Gastroesophageal sphincter (tissue), 3 donors: ENCODE measurements around the gene TMEM218.

Experiments
- EP300 ChIP-seq: sonication (generic); formaldehyde crosslinking; IDR thresholded peaks from one replicate; pipeline ENCODE4 v1.6.1; 2017; ENCODE audit warnings: antibody characterized with exemption, mild to moderate bottlenecking
- POLR2A ChIP-seq, 2 donors: fragments of 450-650 bp; IDR thresholded peaks; one replicate each; pipeline ENCODE4 v1.6.1; 2017; ENCODE audit warnings: antibody characterized with exemption in 2 of 2, mild to moderate bottlenecking in 2 of 2, moderate library complexity in 1 of 2
- POLR2AphosphoS5 ChIP-seq: sonication (generic); formaldehyde crosslinking; IDR thresholded peaks from one replicate; pipeline ENCODE4 v1.6.1; 2017; ENCODE audit warnings: antibody characterized with exemption
- TF ChIP-seq, protein P1 (sequence below), 4 experiments: fragments of 200-600 bp in 2 of 4; fragments of 450-650 bp in 2 of 4; sonication (generic) in 1 of 4; IDR thresholded peaks; one replicate each; pipeline ENCODE4 v1.5.1; 2017 to 2019; ENCODE audit warnings: antibody characterized with exemption in 4 of 4, mild to moderate bottlenecking in 2 of 4, moderate library complexity in 2 of 4

DNA sequence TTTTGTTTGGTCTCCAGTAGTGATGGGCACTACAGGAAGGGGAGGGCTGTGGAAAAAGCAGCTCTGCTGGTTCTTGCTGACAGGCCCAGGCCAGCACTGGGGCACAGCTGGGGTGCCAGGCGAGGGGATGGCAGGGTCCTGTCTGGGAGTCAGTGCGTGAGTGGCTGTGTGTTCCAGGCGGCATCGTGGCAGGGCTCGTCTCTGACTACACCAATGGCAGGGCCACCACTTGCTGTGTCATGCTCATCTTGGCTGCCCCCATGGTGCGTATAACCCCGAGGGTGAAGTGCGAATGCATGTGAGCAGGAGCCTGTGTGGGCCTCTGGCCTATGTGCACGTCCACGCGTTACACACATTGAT, 27.4 kb downstream of the TMEM218 start:
- TF ChIP-seq, protein P1, sequence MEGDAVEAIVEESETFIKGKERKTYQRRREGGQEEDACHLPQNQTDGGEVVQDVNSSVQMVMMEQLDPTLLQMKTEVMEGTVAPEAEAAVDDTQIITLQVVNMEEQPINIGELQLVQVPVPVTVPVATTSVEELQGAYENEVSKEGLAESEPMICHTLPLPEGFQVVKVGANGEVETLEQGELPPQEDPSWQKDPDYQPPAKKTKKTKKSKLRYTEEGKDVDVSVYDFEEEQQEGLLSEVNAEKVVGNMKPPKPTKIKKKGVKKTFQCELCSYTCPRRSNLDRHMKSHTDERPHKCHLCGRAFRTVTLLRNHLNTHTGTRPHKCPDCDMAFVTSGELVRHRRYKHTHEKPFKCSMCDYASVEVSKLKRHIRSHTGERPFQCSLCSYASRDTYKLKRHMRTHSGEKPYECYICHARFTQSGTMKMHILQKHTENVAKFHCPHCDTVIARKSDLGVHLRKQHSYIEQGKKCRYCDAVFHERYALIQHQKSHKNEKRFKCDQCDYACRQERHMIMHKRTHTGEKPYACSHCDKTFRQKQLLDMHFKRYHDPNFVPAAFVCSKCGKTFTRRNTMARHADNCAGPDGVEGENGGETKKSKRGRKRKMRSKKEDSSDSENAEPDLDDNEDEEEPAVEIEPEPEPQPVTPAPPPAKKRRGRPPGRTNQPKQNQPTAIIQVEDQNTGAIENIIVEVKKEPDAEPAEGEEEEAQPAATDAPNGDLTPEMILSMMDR (IDR thresholded peaks at IDR 0.05) = no peak
- TF ChIP-seq POLR2A (IDR thresholded peaks at IDR 0.05) (no peak), POLR2AphosphoS5 (no peak), EP300 (no peak)
